ENCODE results near the gene GUCY1A2. TPM values are rescaled to one million over a fixed set of nuclear protein-coding genes. Genes with fewer than 3 reads are reported as not detected.

Gene GUCY1A2
- total RNA-seq, 1 experiment from 2014 or later: 0.10 TPM

DNA sequence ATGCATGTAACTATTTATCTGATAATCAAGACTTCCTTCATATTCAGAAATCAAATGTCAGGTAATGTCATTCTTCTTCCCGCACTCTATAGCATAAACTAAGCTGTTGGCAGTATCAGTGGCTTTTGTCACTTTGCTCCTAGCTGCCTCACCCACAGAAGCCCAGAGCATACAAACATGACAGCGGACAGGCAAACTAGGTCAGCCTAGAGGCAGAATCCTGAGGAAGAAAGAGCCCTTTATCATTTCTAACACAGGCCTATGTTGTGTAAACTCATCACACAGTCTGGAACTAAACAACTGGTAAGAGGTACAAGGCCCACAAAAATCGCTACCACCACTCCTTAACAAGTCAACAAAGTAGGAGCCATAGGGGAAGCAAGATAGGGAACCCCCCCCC, 21.0 kb downstream of the GUCY1A2 start:
- no TSS peak for BruUV-seq (replicated peaks)

More for the DNA sequence above, 21.0 kb downstream of the GUCY1A2 start:
- intact Hi-C loops (cut with micrococcal nuclease): no loop called here
- no peaks in the 10 kb centered on the region for H3K4me1 ChIP-seq (ENCODE audit: control insufficient read depth in 1 of 2, insufficient read depth in 2 of 2, low read length in 2 of 2)
- H3K27me3 ChIP-seq (ENCODE audit: insufficient read depth, low read length): no peaks in the 10 kb centered on the region
- H3K4me2 ChIP-seq (ENCODE audit: low read length): no peak overlapping the region
- ATAC-seq (no peak), DNase-seq (ENCODE audit: low read depth, low spot score) (no peak)
- no peaks in the 10 kb centered on the region for H3K9me3 ChIP-seq (ENCODE audit: control insufficient read depth in 1 of 2, insufficient read depth in 1 of 2, low read depth in 1 of 2, low read length in 2 of 2)
- H2AFZ ChIP-seq (ENCODE audit: low read depth, low read length, poor library complexity, severe bottlenecking): no peak overlapping the region
- no peak overlapping the region for H3K4me3 ChIP-seq (replicated peaks in 1 of 2; ENCODE audit: low read depth in 1 of 2, low read length in 2 of 2)
- no peak for TF ChIP-seq EGR1 (IDR thresholded peaks at IDR 0.05; ENCODE audit: low read depth)
- no peak for TF ChIP-seq ELF1 (IDR thresholded peaks at IDR 0.05; ENCODE audit: borderline replicate concordance, low read depth)
- no peak for TF ChIP-seq TCF7L2 (IDR thresholded peaks at IDR 0.05; ENCODE audit: borderline replicate concordance, extremely low read depth, insufficient read depth, insufficient read length)
- TF ChIP-seq SIN3A (IDR thresholded peaks at IDR 0.05; ENCODE audit: low read depth): no peak
- TF ChIP-seq, protein P1, sequence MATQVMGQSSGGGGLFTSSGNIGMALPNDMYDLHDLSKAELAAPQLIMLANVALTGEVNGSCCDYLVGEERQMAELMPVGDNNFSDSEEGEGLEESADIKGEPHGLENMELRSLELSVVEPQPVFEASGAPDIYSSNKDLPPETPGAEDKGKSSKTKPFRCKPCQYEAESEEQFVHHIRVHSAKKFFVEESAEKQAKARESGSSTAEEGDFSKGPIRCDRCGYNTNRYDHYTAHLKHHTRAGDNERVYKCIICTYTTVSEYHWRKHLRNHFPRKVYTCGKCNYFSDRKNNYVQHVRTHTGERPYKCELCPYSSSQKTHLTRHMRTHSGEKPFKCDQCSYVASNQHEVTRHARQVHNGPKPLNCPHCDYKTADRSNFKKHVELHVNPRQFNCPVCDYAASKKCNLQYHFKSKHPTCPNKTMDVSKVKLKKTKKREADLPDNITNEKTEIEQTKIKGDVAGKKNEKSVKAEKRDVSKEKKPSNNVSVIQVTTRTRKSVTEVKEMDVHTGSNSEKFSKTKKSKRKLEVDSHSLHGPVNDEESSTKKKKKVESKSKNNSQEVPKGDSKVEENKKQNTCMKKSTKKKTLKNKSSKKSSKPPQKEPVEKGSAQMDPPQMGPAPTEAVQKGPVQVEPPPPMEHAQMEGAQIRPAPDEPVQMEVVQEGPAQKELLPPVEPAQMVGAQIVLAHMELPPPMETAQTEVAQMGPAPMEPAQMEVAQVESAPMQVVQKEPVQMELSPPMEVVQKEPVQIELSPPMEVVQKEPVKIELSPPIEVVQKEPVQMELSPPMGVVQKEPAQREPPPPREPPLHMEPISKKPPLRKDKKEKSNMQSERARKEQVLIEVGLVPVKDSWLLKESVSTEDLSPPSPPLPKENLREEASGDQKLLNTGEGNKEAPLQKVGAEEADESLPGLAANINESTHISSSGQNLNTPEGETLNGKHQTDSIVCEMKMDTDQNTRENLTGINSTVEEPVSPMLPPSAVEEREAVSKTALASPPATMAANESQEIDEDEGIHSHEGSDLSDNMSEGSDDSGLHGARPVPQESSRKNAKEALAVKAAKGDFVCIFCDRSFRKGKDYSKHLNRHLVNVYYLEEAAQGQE (IDR thresholded peaks at IDR 0.05; ENCODE audit: low read depth): no peak
- no peak for TF ChIP-seq ZFX (IDR thresholded peaks at IDR 0.05)
- TF ChIP-seq, protein P2, sequence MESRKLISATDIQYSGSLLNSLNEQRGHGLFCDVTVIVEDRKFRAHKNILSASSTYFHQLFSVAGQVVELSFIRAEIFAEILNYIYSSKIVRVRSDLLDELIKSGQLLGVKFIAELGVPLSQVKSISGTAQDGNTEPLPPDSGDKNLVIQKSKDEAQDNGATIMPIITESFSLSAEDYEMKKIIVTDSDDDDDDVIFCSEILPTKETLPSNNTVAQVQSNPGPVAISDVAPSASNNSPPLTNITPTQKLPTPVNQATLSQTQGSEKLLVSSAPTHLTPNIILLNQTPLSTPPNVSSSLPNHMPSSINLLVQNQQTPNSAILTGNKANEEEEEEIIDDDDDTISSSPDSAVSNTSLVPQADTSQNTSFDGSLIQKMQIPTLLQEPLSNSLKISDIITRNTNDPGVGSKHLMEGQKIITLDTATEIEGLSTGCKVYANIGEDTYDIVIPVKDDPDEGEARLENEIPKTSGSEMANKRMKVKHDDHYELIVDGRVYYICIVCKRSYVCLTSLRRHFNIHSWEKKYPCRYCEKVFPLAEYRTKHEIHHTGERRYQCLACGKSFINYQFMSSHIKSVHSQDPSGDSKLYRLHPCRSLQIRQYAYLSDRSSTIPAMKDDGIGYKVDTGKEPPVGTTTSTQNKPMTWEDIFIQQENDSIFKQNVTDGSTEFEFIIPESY (IDR thresholded peaks at IDR 0.05; ENCODE audit: extremely low read depth, insufficient replicate concordance, low read length): no peak
- TF ChIP-seq EZH2 (IDR thresholded peaks at IDR 0.05): no peak
- TF ChIP-seq CEBPB (IDR thresholded peaks at IDR 0.05; ENCODE audit: low read depth): no peak
- no peak for TF ChIP-seq POLR2AphosphoS5 (IDR thresholded peaks at IDR 0.05; ENCODE audit: low read depth, low read length)
- no peak for TF ChIP-seq JUND (IDR thresholded peaks at IDR 0.05)
- TF ChIP-seq ZNF274 (IDR thresholded peaks at IDR 0.05; ENCODE audit: low read depth, low read length): no peak
- no peak for TF ChIP-seq POLR2A (IDR thresholded peaks at IDR 0.05; ENCODE audit: borderline replicate concordance, extremely low read depth, insufficient read depth, insufficient read length)
- TF ChIP-seq RAD21 (IDR thresholded peaks at IDR 0.05; ENCODE audit: low read depth): no peak
- TF ChIP-seq YY1 (IDR thresholded peaks at IDR 0.05; ENCODE audit: extremely low read depth, insufficient replicate concordance, low read depth, low read length): no peak
- TF ChIP-seq ATF3 (IDR thresholded peaks at IDR 0.05): no peak
- TF ChIP-seq EZH2phosphoT487 (IDR thresholded peaks at IDR 0.05; ENCODE audit: borderline replicate concordance): no peak
- no peak for TF ChIP-seq CBX3 (IDR thresholded peaks at IDR 0.05; ENCODE audit: low read depth)
- no peak for TF ChIP-seq SP1 (IDR thresholded peaks at IDR 0.05; ENCODE audit: low read depth)
- no peak for TF ChIP-seq SRF (IDR thresholded peaks at IDR 0.05; ENCODE audit: low read depth)
- RAD21 ChIA-PET (ENCODE audit: low non-redundant PET in 1 of 2, low total read pairs in 2 of 2, uncharacterized antibody in 2 of 2, unreplicated experiment in 2 of 2): no interaction called here
- no peak overlapping the region for H3K9ac ChIP-seq (ENCODE audit: low read length)
- H4K20me1 ChIP-seq (ENCODE audit: insufficient read depth): no peaks in the 10 kb centered on the region
- CTCF ChIA-PET: no interaction called here
- H3K27ac ChIP-seq (ENCODE audit: low read depth, low read length): no peak overlapping the region
- POLR2A ChIA-PET: no interaction called here
- no peaks in the 10 kb centered on the region for H3K79me2 ChIP-seq (ENCODE audit: insufficient read depth, low read length)
- H3K36me3 ChIP-seq (ENCODE audit: control insufficient read depth in 1 of 2, insufficient read depth in 2 of 2, low read length in 2 of 2): no peaks in the 10 kb centered on the region
- H3K9me2 ChIP-seq (ENCODE audit: insufficient read depth): no peaks in the 10 kb centered on the region
